Suppressor macrophage treated with lipopolysaccharide for 4 hours (primary cell): ENCODE measurements around the gene BAZ1B.
"Not testable (repeated sequence)": the region's sequence is repeated elsewhere in the genome, so short reads cannot be mapped to it uniquely, and the experiment has no call there.

Source experiments
- DNase-seq: peaks from one replicate; pipeline ENCODE4 v3.0.0-alpha.2; 2020

The BAZ1B gene

GRCh38 chr7:73541722-73542121 is 19.6 kb upstream of the BAZ1B start:
- DNase-seq = no peak

GRCh38 chr7:73539709-73540108 is 17.6 kb upstream of the BAZ1B start:
- DNase-seq = no peak

GRCh38 chr7:73538510-73538909 is 16.4 kb upstream of the BAZ1B start:
- not testable (repeated sequence) for DNase-seq

- DNase-seq = no peak
Observed at GRCh38 chr7:73537051-73537450, 15.0 kb upstream of the BAZ1B start.

GRCh38 chr7:73536479-73536878 is 14.4 kb upstream of the BAZ1B start:
- no peak for DNase-seq

GRCh38 chr7:73535918-73536317 is 13.8 kb upstream of the BAZ1B start:
- DNase-seq = not testable (repeated sequence)

GRCh38 chr7:73533742-73534141 is 11.6 kb upstream of the BAZ1B start:
- no peak for DNase-seq

- DNase-seq = no peak
Observed at GRCh38 chr7:73532224-73532623, 10.1 kb upstream of the BAZ1B start.

- no peak for DNase-seq
Observed at GRCh38 chr7:73530800-73531199, 8.7 kb upstream of the BAZ1B start.

- no peak for DNase-seq
Observed at GRCh38 chr7:73526896-73527821, 5.1 kb upstream of the BAZ1B start.

GRCh38 chr7:73526158-73526494 is 4.0 kb upstream of the BAZ1B start:
- not testable (repeated sequence) for DNase-seq

- peak; percentile 66 for DNase-seq
Observed at GRCh38 chr7:73521636-73522104, 423 bp downstream of the BAZ1B start.

GRCh38 chr7:73520673-73521635 is 1.1 kb downstream of the BAZ1B start:
- peak; percentile 12 for DNase-seq

GRCh38 chr7:73519867-73520672 is 2.0 kb downstream of the BAZ1B start:
- peak; percentile 21 for DNase-seq

- DNase-seq = no peak
Observed at GRCh38 chr7:73518470-73518869, 3.6 kb downstream of the BAZ1B start.

GRCh38 chr7:73517241-73517995 is 4.7 kb downstream of the BAZ1B start:
- DNase-seq = no peak

GRCh38 chr7:73515178-73515577 is 6.9 kb downstream of the BAZ1B start:
- no peak for DNase-seq

GRCh38 chr7:73512018-73512780 is 9.9 kb downstream of the BAZ1B start:
- DNase-seq = no peak

- DNase-seq = no peak
Observed at GRCh38 chr7:73509463-73509862, 12.6 kb downstream of the BAZ1B start.

GRCh38 chr7:73507556-73507955 is 14.5 kb downstream of the BAZ1B start:
- DNase-seq = no peak

- no peak for DNase-seq
Observed at GRCh38 chr7:73504920-73505319, 17.2 kb downstream of the BAZ1B start.
